Panc1 (cell line): ENCODE results near the gene USP33. TPM values are rescaled to one million over a fixed set of nuclear protein-coding genes. Genes with fewer than 3 reads are reported as not detected.

Source experiments
- ATAC-seq: fragments of 200-7000 bp; cut with Tn5 transposase; 2 replicates; pipeline ENCODE4 v1.9.1; 2020; ENCODE audit warnings: mild to moderate bottlenecking, moderate library complexity
- BruUV-seq: library from RNA; stranded (reverse); fragments of 400-500 nt; replicated peaks from 2 replicates; lab custom pipeline; 2021; lab: Mats Ljungman, UMichigan
- CTCF ChIA-PET: fragments of 300-600 bp; sonication (Branson Sonifier 250); formaldehyde crosslinking; loops from one replicate; lab custom pipeline; 2022; ENCODE audit warnings: antibody characterized with exemption; lab: Charles Lee
- POLR2A ChIA-PET: fragments of 300-600 bp; sonication (Branson Sonifier 250); formaldehyde crosslinking; loops from one replicate; lab custom pipeline; 2022; ENCODE audit warnings: antibody characterized with exemption; lab: Charles Lee
- DNase-seq: peaks from one replicate; pipeline ENCODE4 v3.0.0-alpha.2; 2010; ENCODE audit warnings: low read depth, low spot score
- H3K27ac ChIP-seq: 2 replicates; pipeline ENCODE4 v1.5.1; 2011; ENCODE audit warnings: mild to moderate bottlenecking, low read length, inconsistent platforms
- H3K27me3 ChIP-seq: fragments of 200-500 bp; sonication (Bioruptor generic); 2 replicates; pipeline ENCODE4 v1.6.0; 2014; ENCODE audit warnings: low read length, inconsistent platforms; ENCODE audit not compliant: control insufficient read depth, insufficient read depth
- H3K36me3 ChIP-seq: fragments of 200-500 bp; sonication (Bioruptor generic); 2 replicates; pipeline ENCODE4 v1.5.1; 2014; ENCODE audit warnings: inconsistent platforms, mild to moderate bottlenecking, low read length, moderate library complexity; ENCODE audit not compliant: control insufficient read depth, insufficient read depth
- H3K4me1 ChIP-seq: 2 replicates; pipeline ENCODE4 v1.5.1; 2011; ENCODE audit warnings: inconsistent platforms, mild to moderate bottlenecking, low read length, moderate library complexity; ENCODE audit not compliant: control insufficient read depth, insufficient read depth
- H3K4me3 ChIP-seq, 2 experiments: 2 replicates each; pipeline ENCODE4 v1.5.1; 2011 to 2012; ENCODE audit warnings: low read depth in 2 of 2, low read length in 2 of 2, mild to moderate bottlenecking in 2 of 2, inconsistent platforms in 1 of 2, moderate library complexity in 1 of 2
- H3K9me3 ChIP-seq: fragments of 200-500 bp; sonication (Bioruptor generic); 2 replicates; pipeline ENCODE4 v1.5.1; 2014; ENCODE audit warnings: low read depth, mild to moderate bottlenecking, inconsistent platforms, low read length, moderate library complexity; ENCODE audit not compliant: control insufficient read depth, insufficient read depth
- POLR2AphosphoS5 ChIP-seq: IDR thresholded peaks from 2 replicates; pipeline ENCODE4 v1.6.1; 2012; ENCODE audit warnings: mild to moderate bottlenecking, low read depth, low read length, moderate library complexity
- SIN3A ChIP-seq: IDR thresholded peaks from 2 replicates; pipeline ENCODE4 v1.6.1; 2012; ENCODE audit warnings: low read depth, mild to moderate bottlenecking, low read length, moderate library complexity, borderline replicate concordance; ENCODE audit not compliant: insufficient read depth
- TCF7L2 ChIP-seq: IDR thresholded peaks from 2 replicates; pipeline ENCODE4 v1.6.1; 2011; ENCODE audit warnings: mild to moderate bottlenecking, low read depth, low read length, inconsistent platforms
- in situ Hi-C: cut with HindIII; loops from 2 replicates; pipeline ENCODE4 v1.10.0; 2016; ENCODE audit warnings: low sequenced_read_pairs, low pct_unique_long_range_greater_than_20kb
- intact Hi-C: fragments of 100-400 bp; cut with micrococcal nuclease; formaldehyde crosslinking; loops from one replicate; pipeline ENCODE4 v1.10.0; 2022; ENCODE audit not compliant: unreplicated experiment
- total RNA-seq: library from RNA; stranded (reverse); gene quantifications from one replicate; pipeline ENCODE4 v1.2.1, GENCODE V29; 2021; ENCODE audit not compliant: unreplicated experiment
- TF ChIP-seq, protein P1 (sequence below): fragments of 450-650 bp; IDR thresholded peaks from 2 replicates; pipeline ENCODE4 v1.5.1; 2017; ENCODE audit warnings: mild to moderate bottlenecking
- TF ChIP-seq, protein P2 (sequence below), 2 experiments: IDR thresholded peaks; 2 replicates each; pipeline ENCODE4 v1.6.1; 2011 to 2012; ENCODE audit warnings: low read depth in 2 of 2, control low read depth in 1 of 2, low read length in 1 of 2, mild to moderate bottlenecking in 1 of 2, moderate library complexity in 1 of 2; ENCODE audit not compliant: insufficient read depth in 1 of 2

The USP33 gene
- total RNA-seq, 1 experiment from 2014 or later = 52.2 TPM

DNA sequence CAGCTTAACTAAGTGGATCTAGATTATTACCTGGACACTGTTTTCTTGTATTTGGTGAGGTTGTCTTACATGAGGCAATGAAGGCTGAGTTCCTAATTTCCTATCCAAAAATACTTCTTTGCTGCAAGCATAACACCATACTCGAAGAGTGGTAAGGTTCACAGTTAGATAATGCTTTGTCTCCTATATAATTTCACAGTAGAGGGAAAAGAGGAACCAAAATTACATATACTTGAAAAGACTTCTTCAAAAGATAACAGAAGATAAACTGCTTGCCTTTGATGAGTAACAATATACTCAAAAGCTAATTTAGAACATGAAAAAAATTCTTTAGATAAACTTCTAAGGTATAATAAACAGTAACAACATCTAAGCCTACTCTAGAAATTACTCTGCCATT lies 20.4 kb downstream of the USP33 start:
- ATAC-seq (no peak), DNase-seq (no peak)
- H3K27ac ChIP-seq = no peak overlapping the region
- peaks cover 2% of the 10 kb centered on the region for H3K36me3 ChIP-seq
- TF ChIP-seq, protein P1, sequence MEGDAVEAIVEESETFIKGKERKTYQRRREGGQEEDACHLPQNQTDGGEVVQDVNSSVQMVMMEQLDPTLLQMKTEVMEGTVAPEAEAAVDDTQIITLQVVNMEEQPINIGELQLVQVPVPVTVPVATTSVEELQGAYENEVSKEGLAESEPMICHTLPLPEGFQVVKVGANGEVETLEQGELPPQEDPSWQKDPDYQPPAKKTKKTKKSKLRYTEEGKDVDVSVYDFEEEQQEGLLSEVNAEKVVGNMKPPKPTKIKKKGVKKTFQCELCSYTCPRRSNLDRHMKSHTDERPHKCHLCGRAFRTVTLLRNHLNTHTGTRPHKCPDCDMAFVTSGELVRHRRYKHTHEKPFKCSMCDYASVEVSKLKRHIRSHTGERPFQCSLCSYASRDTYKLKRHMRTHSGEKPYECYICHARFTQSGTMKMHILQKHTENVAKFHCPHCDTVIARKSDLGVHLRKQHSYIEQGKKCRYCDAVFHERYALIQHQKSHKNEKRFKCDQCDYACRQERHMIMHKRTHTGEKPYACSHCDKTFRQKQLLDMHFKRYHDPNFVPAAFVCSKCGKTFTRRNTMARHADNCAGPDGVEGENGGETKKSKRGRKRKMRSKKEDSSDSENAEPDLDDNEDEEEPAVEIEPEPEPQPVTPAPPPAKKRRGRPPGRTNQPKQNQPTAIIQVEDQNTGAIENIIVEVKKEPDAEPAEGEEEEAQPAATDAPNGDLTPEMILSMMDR = no peak
- TF ChIP-seq SIN3A = no peak
- TF ChIP-seq POLR2AphosphoS5 = no peak
- in situ Hi-C loops (no loop called here), intact Hi-C loops (no loop called here)
- ChIA-PET POLR2A (no interaction called here), CTCF (no interaction called here)
- no peaks in the 10 kb centered on the region for H3K4me1 ChIP-seq
- H3K4me3 ChIP-seq = no peak overlapping the region
- H3K27me3 ChIP-seq = no peaks in the 10 kb centered on the region
- no peaks in the 10 kb centered on the region for H3K9me3 ChIP-seq
- no TSS peak for BruUV-seq

- POLR2A ChIA-PET = interaction anchor here (0.7 kb wide), 1 partner anchor 35 kb away, joined by 7 read pairs; no protein-coding TSS in a partner anchor
- BruUV-seq = no TSS peak
- H3K36me3 ChIP-seq = peaks cover 6% of the 10 kb centered on the region; the same call in 1 of the 2 replicates
Observed at GRCh38 chr1:77732090-77732489, 27.6 kb downstream of the USP33 start.

DNA sequence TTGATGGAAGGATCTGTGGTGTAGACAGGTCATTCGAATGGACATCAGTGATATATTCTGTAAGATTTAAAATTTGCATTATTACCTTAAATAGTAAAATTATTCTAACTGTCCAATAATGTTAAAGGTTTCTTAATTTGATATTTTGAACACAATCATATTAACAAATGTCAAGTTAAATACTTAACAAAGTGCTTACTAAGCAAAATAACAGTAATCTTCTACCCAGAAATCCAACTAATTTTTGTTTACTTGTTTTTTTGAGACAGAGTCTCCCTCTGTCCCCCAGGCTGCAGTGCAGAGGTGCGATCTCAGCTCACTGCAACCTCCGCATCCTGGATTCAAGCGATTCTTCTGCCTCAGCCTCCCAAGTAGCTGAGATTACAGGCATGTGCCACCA lies 33.9 kb downstream of the USP33 start:
- Histone ChIP-seq H3K4me3 (no peak overlapping the region), H3K4me1 (no peaks in the 10 kb centered on the region), H3K27me3 (no peaks in the 10 kb centered on the region), H3K36me3 (peaks cover 35% of the 10 kb centered on the region), H3K27ac (no peak overlapping the region), H3K9me3 (no peaks in the 10 kb centered on the region)
- no TSS peak for BruUV-seq
- in situ Hi-C loops = no loop called here
- ChIA-PET POLR2A (no interaction called here), CTCF (no interaction called here)
- DNase-seq (no peak), ATAC-seq (no peak)
- intact Hi-C loops = no loop called here
- TF ChIP-seq, protein P1 = no peak
- TF ChIP-seq POLR2AphosphoS5 (no peak), SIN3A (no peak), TCF7L2 (no peak)
- TF ChIP-seq, protein P2, sequence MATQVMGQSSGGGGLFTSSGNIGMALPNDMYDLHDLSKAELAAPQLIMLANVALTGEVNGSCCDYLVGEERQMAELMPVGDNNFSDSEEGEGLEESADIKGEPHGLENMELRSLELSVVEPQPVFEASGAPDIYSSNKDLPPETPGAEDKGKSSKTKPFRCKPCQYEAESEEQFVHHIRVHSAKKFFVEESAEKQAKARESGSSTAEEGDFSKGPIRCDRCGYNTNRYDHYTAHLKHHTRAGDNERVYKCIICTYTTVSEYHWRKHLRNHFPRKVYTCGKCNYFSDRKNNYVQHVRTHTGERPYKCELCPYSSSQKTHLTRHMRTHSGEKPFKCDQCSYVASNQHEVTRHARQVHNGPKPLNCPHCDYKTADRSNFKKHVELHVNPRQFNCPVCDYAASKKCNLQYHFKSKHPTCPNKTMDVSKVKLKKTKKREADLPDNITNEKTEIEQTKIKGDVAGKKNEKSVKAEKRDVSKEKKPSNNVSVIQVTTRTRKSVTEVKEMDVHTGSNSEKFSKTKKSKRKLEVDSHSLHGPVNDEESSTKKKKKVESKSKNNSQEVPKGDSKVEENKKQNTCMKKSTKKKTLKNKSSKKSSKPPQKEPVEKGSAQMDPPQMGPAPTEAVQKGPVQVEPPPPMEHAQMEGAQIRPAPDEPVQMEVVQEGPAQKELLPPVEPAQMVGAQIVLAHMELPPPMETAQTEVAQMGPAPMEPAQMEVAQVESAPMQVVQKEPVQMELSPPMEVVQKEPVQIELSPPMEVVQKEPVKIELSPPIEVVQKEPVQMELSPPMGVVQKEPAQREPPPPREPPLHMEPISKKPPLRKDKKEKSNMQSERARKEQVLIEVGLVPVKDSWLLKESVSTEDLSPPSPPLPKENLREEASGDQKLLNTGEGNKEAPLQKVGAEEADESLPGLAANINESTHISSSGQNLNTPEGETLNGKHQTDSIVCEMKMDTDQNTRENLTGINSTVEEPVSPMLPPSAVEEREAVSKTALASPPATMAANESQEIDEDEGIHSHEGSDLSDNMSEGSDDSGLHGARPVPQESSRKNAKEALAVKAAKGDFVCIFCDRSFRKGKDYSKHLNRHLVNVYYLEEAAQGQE (IDR thresholded peaks at IDR 0.05; ENCODE audit: insufficient read depth in 1 of 2, low read depth in 2 of 2, low read length in 1 of 2) = no peak

More at GRCh38 chr1:77732090-77732489, 27.6 kb downstream of the USP33 start:
- in situ Hi-C loops (no loop called here), intact Hi-C loops (no loop called here)
- Histone ChIP-seq H3K4me1 (no peaks in the 10 kb centered on the region), H3K4me3 (no peak overlapping the region), H3K27ac (no peak overlapping the region), H3K9me3 (no peaks in the 10 kb centered on the region), H3K27me3 (no peaks in the 10 kb centered on the region)
- DNase-seq (no peak), ATAC-seq (no peak)
- no peak for TF ChIP-seq TCF7L2
- CTCF ChIA-PET = no interaction called here
